HG02798 (cell line): ENCODE measurements around the gene CDKN1C.

Source experiments
- ATAC-seq: cut with Tn5 transposase; IDR thresholded peaks from one replicate; pipeline ENCODE4 v1.9.1; 2021; ENCODE audit warnings: mild to moderate bottlenecking; ENCODE audit not compliant: unreplicated experiment, poor library complexity

Gene CDKN1C

DNA sequence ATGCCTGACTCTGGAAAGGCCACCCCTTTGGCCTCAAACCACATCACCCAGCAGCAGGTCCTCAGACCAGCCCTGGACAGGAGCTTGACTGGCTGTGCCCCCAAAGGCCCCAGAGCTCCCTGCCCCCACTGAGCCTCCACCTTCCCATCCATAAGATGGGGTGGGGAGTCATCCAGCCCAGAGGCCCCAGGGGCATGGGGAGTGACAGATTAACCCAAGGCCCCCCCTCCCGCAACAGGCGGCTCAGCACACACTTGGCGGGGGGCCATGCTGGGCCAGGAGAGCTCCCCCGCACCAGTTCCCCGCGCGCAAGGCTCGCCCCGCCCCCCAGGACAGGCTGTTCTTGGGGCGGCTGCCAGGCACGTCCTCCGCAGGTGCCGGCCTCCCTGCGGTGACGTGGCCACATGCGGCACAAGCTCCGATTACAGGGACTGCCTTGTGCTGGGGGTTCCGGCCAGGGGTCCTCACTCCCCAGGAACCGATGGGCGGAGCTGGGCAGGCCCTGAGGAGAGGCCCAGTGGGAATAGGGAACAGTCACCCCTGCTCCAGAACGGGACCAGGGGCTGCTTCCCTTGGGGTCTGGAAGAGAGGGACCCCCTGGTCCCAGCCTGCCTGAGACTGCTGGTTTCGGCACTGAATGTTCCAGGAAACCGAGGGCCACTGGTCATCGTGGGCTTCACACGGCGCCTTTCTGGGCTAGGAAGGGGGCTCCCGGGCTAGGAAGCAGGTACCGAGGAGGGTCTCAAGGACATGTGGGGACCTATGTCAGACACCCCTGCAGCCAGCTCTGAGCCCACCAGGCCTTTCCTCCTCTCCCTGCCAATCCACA is 5.1 kb upstream of the CDKN1C start:
- ATAC-seq, result no peak

DNA sequence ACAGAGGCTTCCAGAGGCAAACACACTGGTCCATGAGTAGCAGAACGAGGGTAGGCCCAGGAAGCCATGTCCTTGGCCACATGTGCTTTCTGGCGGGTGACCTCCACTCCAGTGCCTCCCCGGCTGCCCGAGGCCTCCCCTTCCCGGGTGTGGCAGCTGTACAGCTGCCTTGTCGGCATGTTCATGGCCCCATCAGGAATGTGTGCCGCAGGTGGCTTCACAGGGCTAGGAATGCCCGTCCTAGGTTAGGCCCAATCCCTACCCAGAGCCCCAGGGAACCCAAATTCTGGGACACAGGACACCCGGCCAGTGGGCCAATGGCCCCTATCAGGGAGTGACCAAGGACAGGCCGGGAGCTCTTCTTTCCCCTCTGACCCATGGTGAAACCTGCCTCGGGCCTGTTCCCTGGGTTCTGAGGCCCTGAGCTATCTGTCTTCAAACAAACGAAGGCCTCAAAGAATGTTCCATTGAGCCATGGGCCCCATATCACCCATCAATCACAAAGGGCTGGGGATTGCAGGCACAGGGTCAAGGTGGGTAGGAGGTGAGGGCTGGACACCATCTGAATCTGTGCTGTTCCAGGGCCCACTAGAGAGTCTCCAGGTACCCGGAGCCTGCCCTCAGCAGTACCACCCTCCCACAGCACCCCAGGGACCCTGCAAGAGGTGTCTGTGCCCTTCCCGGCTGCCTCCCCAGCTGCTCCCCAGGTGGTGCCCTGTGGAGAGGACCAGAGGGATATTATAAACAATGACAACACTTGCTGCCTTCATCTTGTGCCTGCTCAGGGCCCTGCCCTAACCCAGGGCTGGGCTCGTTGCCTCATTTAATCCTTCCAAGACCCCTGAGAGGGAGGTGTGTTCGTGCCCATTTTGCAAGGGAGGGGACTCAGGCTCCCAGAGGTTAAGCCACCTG is 4.0 kb upstream of the CDKN1C start:
- ATAC-seq, result no peak

DNA sequence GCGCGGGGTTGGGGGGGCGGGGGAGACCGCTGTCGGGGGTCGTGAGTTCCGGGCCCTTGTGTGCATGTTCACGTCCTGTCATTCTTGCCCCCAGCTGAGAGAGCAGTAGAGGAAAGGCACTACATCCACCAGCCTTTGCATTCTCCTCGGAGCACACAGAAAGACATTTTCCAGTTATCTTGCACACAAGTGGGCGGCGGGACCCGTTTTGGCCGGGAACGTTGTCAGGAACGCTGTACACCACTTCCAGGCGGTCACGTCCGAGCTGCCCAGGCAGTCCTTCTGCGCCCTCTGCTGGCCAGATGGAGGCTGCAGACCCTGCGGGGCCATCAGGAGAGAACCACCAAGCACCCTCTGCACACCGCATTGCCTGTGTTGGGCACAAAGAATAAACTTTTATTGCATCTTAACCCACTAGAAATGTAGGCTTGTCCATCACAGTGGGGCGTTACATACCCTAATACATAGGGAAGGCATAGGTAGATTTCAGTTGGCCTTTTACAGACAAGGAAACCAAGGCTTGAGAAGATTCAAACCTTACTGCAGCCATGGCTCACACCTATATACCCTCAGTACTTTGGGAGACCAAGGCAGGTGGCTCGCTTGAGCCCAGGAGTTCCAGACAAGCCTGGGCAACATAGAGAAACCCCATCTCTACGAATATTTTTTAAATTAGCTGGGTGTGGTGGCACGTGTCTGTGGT is 2.8 kb upstream of the CDKN1C start:
- ATAC-seq, result peak; percentile 28

DNA sequence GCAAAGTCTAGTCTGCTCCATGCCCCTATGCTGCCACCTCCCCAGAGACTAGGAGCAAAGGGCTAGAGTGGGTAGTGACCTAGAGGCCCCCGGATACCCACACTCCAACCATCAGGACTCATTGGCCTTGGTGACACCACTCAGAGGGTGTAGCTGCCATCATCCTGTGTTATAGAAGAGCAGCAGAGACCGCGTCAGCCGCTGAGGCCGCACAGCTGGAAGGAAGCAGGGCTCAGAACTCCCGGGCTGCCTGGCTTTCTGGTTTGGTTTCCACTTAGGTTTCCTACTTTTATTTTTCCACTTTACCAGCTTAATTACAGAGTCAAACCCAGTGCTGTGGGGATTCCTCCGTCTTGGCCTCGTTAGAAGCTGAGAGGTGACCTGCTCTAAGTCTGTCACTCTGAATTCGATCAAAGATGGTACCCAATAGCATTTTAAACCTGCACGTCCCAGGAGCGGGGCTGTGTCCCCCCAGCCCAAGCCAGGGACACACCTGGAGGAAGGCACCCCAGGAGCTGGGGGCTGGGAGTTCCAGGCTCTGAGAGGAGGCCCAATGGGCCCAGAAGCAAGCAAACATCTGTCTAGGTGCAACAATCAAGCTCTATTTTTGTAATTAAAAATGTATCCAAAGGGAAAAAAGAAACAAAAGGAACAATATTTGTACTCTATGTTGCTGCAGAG is 2.1 kb upstream of the CDKN1C start:
- no peak for ATAC-seq

- ATAC-seq, result no peak
These were observed 1.4 kb upstream of the CDKN1C start for GRCh38 chr11:2886936-2887335.

GRCh38 chr11:2886191-2886894 is 768 bp upstream of the CDKN1C start:
- no peak for ATAC-seq

DNA sequence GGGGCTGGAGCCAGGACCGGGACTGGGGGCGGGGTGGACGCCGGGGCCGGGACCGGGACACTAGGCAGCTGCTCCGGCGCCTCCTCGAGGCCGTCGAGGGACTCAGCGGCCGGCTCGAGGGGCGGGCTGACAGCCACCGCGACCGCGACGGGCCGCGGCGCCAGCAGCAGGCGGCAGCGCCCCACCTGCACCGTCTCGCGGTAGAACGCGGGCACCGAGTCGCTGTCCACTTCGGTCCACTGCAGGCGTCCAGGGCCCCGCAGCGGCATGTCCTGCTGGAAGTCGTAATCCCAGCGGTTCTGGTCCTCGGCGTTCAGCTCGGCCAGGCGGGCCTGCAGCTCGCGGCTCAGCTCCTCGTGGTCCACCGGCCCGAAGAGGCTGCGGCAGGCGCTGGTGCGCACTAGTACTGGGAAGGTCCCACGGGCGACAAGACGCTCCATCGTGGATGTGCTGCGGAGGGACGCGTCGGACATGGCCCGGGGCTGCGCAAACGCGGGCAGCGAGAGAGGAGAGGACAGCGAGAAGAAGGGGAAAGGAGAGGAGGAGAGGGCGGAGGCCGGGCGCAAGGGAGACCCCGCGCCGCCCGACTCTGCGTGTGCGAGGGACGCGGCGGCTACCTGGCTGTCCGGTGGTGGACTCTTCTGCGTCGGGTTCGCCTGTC is 428 bp downstream of the CDKN1C start:
- ATAC-seq, result no peak

GRCh38 chr11:2883979-2884815 is 1.4 kb downstream of the CDKN1C start:
- no peak for ATAC-seq

GRCh38 chr11:2883640-2883978 is 2.0 kb downstream of the CDKN1C start:
- no peak for ATAC-seq

- no peak for ATAC-seq
These were observed 3.0 kb downstream of the CDKN1C start for GRCh38 chr11:2882396-2883110.

DNA sequence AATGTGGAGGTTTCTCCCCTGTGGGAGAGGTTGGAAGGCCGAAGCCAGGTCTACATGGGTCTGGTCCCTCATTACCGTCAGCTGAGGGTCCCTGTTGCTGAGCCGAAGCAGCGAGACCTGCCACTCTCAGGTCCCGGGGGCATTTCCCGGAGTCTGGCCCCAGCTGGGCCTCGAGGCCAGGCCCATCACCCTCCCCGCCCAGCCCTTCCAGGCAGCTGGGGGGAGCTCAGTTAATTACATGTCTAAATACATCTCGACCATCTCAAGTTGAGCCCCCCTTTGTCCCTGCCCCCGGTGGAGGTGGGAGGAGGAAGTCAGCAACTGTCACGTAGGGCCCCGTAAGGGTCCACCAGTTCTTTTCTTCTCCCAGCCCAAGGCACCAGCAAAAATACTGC is 3.6 kb downstream of the CDKN1C start:
- ATAC-seq, result no peak

DNA sequence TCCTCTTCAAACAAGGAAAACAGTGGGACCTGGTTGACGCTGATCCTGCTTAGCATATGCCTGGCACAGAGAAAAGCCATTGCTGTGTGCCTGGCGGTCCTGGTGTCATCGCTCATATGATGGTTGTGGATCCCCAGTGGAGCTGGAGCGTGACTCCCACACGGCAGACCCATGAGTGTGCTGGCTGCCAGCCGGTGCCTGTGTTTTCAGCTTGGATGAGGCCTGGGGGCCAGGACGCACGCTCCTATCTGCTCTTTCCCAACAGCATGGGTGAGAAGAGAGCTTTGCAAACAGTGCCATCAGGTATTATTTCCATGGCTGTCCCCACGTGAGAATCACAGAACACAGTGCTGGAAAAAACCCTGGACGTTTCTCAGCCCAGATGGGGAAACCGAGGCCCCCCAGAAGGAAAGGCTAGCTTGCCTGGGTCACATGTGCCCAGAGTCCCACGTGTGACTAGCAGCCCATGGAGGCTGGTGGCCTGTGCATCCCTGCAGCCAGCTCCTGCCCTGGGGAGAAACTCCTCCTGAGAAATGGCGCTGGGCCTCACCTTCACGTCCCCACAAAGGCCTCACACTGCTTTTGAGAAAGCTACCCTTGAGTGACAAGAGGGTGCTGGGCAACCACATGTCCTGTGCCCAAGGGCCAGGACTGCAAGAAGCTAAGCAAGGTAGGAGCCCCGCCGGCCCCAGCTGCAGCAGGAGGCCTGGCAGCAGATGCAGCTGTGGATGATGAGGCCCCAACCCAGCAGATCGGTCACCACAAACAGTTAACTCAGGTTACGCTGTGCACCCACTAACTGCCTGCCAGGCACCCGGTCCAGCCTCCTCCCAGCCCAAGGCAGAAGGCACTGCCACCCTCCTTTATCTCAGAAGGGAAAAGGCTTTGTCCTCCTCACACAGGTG is 4.2 kb downstream of the CDKN1C start:
- no peak for ATAC-seq

DNA sequence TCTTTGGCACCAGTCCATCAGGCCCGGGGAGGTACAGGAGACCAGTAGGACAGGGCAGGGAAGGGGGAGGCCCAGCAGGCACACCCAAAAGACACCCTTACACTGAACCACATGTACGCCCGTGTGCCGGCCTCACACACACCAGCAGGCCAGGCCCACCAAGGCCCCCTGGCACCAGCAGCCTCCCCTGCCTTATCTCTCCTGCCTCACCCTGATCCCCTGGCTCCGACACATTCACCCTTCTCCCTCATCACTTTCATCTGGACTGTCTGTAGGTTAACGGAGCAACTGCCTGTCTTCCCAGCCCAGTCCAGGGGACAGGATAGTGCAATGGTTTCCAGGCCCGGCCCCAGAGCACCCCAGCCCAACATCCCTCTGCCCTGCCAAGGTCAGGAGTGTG is 4.9 kb downstream of the CDKN1C start:
- no peak for ATAC-seq

DNA sequence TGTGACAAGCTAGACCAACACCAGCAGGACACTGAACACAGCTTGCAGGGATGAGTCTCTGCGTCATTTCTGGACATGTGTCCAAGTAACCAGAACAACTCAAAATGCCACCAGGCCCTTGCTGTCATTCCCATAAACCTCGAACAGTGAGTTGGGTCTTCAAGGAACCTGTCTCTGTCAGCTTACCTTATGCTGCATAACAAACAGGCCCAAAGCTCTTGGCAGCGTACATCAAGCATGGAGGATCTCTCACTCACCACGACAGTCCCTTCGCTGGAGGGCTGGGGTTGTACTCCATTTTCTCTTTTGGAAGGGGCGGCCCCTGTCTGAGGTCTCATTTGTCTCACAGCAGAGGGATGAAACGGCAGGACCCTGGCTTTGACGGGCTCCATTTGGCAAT is 6.8 kb downstream of the CDKN1C start:
- no peak for ATAC-seq

GRCh38 chr11:2877474-2877873 is 8.1 kb downstream of the CDKN1C start:
- no peak for ATAC-seq

DNA sequence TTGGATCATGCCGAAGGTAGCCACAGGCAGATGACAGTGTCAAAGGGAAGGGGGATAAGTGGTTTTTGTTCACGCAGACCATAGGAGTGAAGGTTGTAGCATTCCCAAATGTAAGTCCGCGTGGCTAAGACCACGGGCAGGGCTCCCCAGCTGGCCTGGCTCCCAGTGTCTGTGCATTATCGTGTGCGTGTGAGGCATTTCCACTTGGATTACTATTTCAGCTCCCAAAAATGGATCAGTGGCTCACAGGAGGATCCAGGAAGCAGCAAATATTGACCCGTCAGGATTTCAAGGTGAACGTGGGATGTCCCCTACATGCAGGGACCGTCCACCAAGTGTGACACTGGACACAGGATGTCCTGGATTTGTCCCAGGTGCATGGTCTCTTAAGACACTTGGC is 10.6 kb downstream of the CDKN1C start:
- no peak for ATAC-seq
